Measurements from ENCODE around the gene NPM3.

DNA sequence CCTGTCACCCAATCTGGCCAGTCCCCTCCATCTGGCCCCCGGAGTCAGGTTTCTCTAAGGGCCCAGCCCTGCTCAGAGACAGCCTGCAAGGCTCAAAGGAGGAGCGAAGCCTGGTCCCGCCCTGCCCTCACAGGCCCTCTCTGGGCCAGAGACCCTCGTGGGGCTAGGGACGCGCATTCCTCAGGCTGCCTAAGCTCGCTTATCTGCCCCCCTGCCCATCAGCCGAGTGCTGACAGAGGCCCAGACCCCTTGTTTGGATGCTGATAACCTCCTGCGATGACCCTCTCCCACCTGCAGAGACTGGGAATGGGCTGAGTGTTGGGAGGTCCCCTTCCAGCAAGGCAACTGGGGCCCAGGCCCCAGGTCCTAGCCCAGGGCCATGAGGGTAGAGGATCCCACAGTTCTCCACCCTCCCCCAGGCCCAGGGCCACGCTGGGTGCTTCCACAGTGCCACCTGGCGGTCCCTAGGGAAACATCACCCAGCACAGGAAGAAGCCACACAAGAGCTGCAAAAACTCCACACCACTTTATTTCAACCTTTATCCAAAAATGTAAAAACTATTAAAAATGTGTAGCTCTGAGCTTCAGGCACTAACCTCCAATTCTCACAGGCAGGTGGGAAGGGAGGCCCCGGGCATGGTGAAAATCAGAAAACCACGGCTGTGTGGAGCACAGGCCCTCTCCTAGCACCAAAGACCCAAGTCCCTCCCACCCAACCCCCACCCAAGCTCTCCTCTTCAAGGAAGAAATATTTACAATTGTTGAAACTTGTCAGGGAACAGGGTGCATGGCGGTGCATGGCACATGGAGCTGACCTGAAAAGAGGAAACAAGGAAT lies 2.2 kb downstream of the NPM3 start:
- TF ChIP-seq POLR2AphosphoS5 (IDR thresholded peaks at IDR 0.05; ENCODE audit: borderline replicate concordance, low read depth, low read length) (no peak), EZH2 (IDR thresholded peaks at IDR 0.05) (no peak)
